Skeletal muscle tissue (tissue), 4 donors: Measurements from ENCODE around the gene SYDE1. TPM values are rescaled to one million over a fixed set of nuclear protein-coding genes. Genes with fewer than 3 reads are reported as not detected.

Experiments
- H3K27ac ChIP-seq: one replicate; pipeline ENCODE4 v1.7.0; 2013; ENCODE audit warnings: mild to moderate bottlenecking, low read depth, low read length, inconsistent platforms
- H3K27me3 ChIP-seq, 3 donors: one replicate each; pipeline ENCODE4 v1.7.0; 2013; ENCODE audit warnings: low read length in 3 of 3; ENCODE audit not compliant: control insufficient read depth in 3 of 3, insufficient read depth in 3 of 3
- H3K36me3 ChIP-seq, 3 donors: one replicate each; pipeline ENCODE4 v1.7.0; 2013; ENCODE audit warnings: low read length in 3 of 3; ENCODE audit not compliant: control insufficient read depth in 3 of 3, insufficient read depth in 3 of 3
- H3K4me1 ChIP-seq, 3 donors: one replicate each; pipeline ENCODE4 v1.7.0; 2013; ENCODE audit warnings: low read length in 3 of 3, mild to moderate bottlenecking in 3 of 3; ENCODE audit not compliant: control insufficient read depth in 3 of 3, insufficient read depth in 3 of 3
- H3K4me3 ChIP-seq, 3 donors: one replicate each; pipeline ENCODE4 v1.7.0; 2013; ENCODE audit warnings: low read length in 3 of 3
- H3K9ac ChIP-seq, 3 donors: one replicate each; pipeline ENCODE4 v1.7.0; 2013; ENCODE audit warnings: low read length in 3 of 3, mild to moderate bottlenecking in 3 of 3, moderate library complexity in 2 of 3, low read depth in 1 of 3
- H3K9me3 ChIP-seq, 3 donors: one replicate each; pipeline ENCODE4 v1.7.0; 2013; ENCODE audit warnings: low read length in 3 of 3; ENCODE audit not compliant: control insufficient read depth in 3 of 3
- total RNA-seq: library from RNA; depleted of rRNA; stranded (reverse); fragments of >200 nt; gene quantifications from one replicate; pipeline ENCODE4 v1.2.3, GENCODE V29; 2014
- donor health status: Osteomylitis.

The SYDE1 gene
- total RNA-seq, 1 donor from 2014 or later, result 7.3 TPM

- H3K4me1 ChIP-seq, result no peaks in the 10 kb centered on the region
- H3K9me3 ChIP-seq, result peaks cover 0 to 2% (median 0%) of the 10 kb centered on the region in 3 donors
- H3K27me3 ChIP-seq, result peaks cover 0 to 3% (median 0%) of the 10 kb centered on the region in 3 donors
- H3K4me3 ChIP-seq, result no peak overlapping the region
- no peaks in the 10 kb centered on the region for H3K36me3 ChIP-seq
- no peak overlapping the region for H3K9ac ChIP-seq
- H3K27ac ChIP-seq, result no peak overlapping the region
Observed at GRCh38 chr19:15141143-15141542, 33.9 kb downstream of the SYDE1 start.

- Histone ChIP-seq H3K4me3 (no peak overlapping the region), H3K9ac (no peak overlapping the region), H3K27me3 (peaks cover 0 to 3% (median 0%) of the 10 kb centered on the region in 3 donors), H3K36me3 (no peaks in the 10 kb centered on the region), H3K27ac (no peak overlapping the region), H3K9me3 (peaks cover 0 to 2% (median 0%) of the 10 kb centered on the region in 3 donors), H3K4me1 (no peaks in the 10 kb centered on the region)
Observed at GRCh38 chr19:15142313-15142712, 35.1 kb downstream of the SYDE1 start.

- H3K9ac ChIP-seq, result no peak overlapping the region
- peaks cover 0 to 2% (median 0%) of the 10 kb centered on the region in 3 donors for H3K9me3 ChIP-seq
- H3K4me3 ChIP-seq, result no peak overlapping the region
- H3K27ac ChIP-seq, result no peak overlapping the region
- H3K4me1 ChIP-seq, result no peaks in the 10 kb centered on the region
- peaks cover 0 to 3% (median 0%) of the 10 kb centered on the region in 3 donors for H3K27me3 ChIP-seq
- H3K36me3 ChIP-seq, result no peaks in the 10 kb centered on the region
Observed at GRCh38 chr19:15144046-15144646, 36.9 kb downstream of the SYDE1 start.

- H3K27ac ChIP-seq, result no peak overlapping the region
- H3K4me3 ChIP-seq, result no peak overlapping the region
- H3K36me3 ChIP-seq, result no peaks in the 10 kb centered on the region
- peaks cover 0 to 2% (median 0%) of the 10 kb centered on the region in 3 donors for H3K9me3 ChIP-seq
- no peaks in the 10 kb centered on the region for H3K4me1 ChIP-seq
- no peak overlapping the region for H3K9ac ChIP-seq
- H3K27me3 ChIP-seq, result no peaks in the 10 kb centered on the region
Observed at GRCh38 chr19:15147090-15147489, 39.9 kb downstream of the SYDE1 start.

- no peak overlapping the region for H3K27ac ChIP-seq
- no peak overlapping the region for H3K4me3 ChIP-seq
- no peaks in the 10 kb centered on the region for H3K4me1 ChIP-seq
- H3K36me3 ChIP-seq, result no peaks in the 10 kb centered on the region
- no peak overlapping the region for H3K9ac ChIP-seq
- no peaks in the 10 kb centered on the region for H3K27me3 ChIP-seq
- H3K9me3 ChIP-seq, result peaks cover 0 to 2% (median 2%) of the 10 kb centered on the region in 3 donors
Observed at GRCh38 chr19:15149737-15150136, 42.5 kb downstream of the SYDE1 start.

- Histone ChIP-seq H3K4me1 (no peaks in the 10 kb centered on the region), H3K27ac (no peak overlapping the region), H3K36me3 (no peaks in the 10 kb centered on the region), H3K4me3 (no peak overlapping the region), H3K9me3 (peaks cover 0 to 2% (median 0%) of the 10 kb centered on the region in 3 donors), H3K9ac (no peak overlapping the region), H3K27me3 (no peaks in the 10 kb centered on the region)
Observed at GRCh38 chr19:15154002-15154612, 46.9 kb downstream of the SYDE1 start.

- Histone ChIP-seq H3K4me1 (no peaks in the 10 kb centered on the region), H3K4me3 (no peak overlapping the region), H3K9ac (no peak overlapping the region), H3K9me3 (peaks cover 0 to 6% (median 0%) of the 10 kb centered on the region in 3 donors), H3K36me3 (no peaks in the 10 kb centered on the region), H3K27ac (no peak overlapping the region), H3K27me3 (no peaks in the 10 kb centered on the region)
Observed at GRCh38 chr19:15155296-15155695, 48.1 kb downstream of the SYDE1 start.

GRCh38 chr19:15156391-15156790 lies 49.2 kb downstream of the SYDE1 start:
- no peaks in the 10 kb centered on the region for H3K36me3 ChIP-seq
- H3K4me3 ChIP-seq, result no peak overlapping the region
- peaks cover 0 to 6% (median 0%) of the 10 kb centered on the region in 3 donors for H3K9me3 ChIP-seq

GRCh38 chr19:15159251-15159650 lies 52.0 kb downstream of the SYDE1 start:
- Histone ChIP-seq H3K27me3 (no peaks in the 10 kb centered on the region), H3K36me3 (peaks cover 0 to 4% (median 0%) of the 10 kb centered on the region in 3 donors), H3K9ac (no peak overlapping the region), H3K9me3 (peaks cover 0 to 5% (median 0%) of the 10 kb centered on the region in 3 donors), H3K4me3 (no peak overlapping the region), H3K27ac (no peak overlapping the region), H3K4me1 (no peaks in the 10 kb centered on the region)

More at GRCh38 chr19:15156391-15156790, 49.2 kb downstream of the SYDE1 start:
- H3K4me1 ChIP-seq, result no peaks in the 10 kb centered on the region
- H3K9ac ChIP-seq, result no peak overlapping the region
- no peaks in the 10 kb centered on the region for H3K27me3 ChIP-seq
- no peak overlapping the region for H3K27ac ChIP-seq
